GM21423 (cell line): ENCODE data around the gene FOXN3.

Experiments used
- ATAC-seq: cut with Tn5 transposase; IDR thresholded peaks from one replicate; pipeline ENCODE4 v1.9.1; 2021; ENCODE audit warnings: mild to moderate bottlenecking, moderate library complexity; ENCODE audit not compliant: unreplicated experiment

The FOXN3 gene

DNA sequence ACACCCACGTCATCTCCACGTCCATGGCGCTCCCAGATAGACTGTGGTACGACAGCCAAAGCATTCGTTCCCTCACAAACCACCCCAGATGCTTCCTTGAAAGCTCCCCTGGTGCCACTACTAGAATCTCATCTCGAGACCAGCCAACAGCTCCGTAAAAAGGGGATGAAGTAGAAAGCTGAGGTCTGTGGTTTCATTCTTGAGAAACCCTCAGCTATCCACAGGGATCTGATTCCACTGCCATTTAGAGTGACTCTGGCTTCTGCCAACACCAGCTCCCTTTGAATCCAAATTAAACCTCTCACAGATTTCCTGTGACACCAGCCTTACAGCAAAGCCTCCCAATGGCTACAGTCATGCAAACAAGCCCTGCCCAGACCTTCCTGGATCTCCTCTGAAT lies 18.5 kb upstream of the FOXN3 start:
- ATAC-seq, result no peak

DNA sequence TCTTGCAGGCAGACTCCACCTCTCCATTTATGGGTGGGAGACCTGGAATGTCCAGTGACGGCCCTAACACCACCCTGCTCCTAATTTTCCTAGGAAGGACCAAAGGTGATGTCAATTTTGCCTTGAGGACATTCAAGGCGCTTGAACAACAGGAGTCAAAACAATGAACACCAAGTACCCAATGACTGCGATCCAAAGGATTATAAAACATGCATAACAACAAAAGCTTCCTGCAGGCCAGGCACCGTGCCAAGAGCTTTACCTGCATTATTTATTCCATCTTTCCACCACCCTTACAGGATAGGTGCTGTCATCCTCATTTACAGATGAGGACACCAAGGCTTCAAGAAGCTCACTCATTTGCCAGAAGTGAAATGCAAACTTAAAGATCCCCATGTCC lies 15.2 kb upstream of the FOXN3 start:
- ATAC-seq, result no peak

DNA sequence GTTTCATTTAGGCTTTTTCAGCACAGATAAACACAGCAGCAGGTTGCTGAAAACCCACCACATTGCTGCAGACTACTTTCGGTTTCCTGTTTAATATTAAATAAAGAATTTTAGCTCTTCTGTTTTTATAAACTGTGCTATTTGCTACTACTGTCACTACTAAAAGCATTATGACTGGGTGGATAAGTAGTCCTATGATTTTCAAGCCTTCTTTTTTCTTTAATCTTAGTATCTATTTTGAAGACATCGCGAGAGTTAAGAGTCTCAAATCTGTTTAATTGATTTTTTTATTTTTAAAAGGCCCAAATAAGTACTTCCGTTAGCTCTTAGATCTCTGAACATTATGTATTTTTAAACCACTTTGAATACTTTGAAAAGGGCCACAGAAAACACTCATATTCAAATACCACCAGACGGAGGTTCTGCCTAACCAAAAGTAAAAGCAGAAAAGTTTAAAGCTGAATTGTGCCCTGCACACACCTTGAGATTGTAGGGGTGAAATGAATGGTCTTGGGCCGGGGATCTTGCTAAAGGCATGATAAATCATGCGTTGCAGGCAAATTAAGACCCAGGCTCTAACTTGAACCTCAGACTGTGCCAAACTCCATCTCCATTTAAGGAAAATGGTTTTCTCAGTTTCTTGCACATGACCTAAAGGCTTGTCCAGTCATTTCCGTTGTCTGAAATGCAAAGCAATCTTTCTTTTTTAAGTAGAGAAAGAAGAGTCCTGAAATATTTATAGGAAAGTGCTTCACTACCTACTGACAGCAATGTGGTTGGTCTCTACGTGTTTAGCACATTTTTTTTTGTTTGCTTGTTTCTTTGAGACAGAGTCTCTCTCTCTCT lies 13.6 kb upstream of the FOXN3 start:
- ATAC-seq, result peak; percentile 77

DNA sequence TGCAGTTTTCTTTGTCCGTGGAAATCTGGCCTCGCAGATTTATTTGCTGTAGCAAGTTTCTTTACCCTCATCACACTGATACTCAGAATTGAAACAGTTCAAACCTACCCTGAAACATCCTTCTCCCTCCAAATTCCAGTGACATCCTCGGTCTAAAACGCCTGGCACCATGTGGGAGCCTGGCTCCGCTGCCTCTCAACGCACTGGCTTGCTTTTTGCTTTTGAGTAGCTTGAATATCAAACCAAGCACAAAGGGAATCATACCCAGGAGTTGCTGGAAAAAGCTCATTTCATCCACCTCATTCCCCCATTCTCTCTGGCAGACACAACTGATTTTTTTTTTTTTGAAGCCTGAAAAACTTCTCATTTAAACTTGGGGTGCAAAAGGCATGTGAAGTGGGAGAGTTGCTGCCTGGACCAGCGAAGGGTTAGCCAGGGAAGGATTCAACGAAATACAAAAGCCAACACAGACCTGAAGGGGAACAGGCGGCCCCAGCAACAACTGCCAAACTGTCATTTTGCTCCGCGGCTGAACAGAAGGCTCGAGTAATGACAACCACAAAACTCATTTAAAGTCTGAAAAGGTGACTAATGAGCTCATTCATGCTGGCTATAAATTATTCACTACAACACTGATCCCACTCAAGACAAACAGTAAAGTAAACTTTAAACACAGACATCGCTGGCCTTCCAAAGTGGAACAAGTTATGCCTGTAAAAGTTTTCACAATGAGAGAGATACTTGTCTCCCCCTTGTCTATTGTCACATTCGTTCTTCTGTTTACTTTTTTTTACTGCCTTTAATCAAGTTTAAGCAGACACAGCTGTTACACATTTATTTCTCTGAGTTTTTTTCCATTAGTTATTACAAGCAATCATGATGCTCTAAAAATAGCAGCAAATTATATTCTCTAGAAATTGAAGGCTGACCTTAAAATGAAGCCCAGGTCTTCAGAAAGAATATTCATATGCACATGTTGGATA lies 12.5 kb upstream of the FOXN3 start:
- ATAC-seq, result no peak

DNA sequence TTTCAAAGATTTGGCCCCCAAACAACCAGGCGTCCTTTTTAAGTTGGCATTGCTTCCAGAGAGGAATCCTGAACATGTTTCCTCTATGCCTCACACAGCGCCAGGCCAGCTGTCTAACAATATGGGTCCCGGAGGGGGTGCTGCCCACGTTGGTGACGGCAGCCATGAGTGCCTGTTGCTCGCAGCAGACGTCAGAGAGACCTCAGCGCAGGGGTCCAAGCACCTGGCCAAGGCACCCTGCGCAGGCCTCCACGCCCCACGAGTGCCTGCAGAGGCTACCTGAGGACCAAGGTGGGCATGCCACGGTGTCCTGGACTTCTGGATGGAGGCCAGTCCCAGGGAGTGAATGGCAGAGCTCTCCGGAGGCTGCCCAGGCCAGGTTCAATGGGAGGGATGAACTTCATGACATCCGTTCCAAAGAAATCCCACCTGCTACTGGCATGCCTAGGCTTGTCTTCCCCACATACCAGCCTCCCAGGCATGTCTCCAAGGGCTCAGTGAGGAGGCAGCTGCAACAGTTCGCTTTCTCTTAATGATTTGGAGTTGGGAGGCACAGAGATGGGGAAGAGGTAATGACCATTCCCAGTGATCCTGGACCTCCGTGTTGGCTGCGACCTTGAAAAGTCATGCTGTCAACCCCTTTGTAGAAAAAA lies 11.6 kb upstream of the FOXN3 start:
- ATAC-seq, result no peak

DNA sequence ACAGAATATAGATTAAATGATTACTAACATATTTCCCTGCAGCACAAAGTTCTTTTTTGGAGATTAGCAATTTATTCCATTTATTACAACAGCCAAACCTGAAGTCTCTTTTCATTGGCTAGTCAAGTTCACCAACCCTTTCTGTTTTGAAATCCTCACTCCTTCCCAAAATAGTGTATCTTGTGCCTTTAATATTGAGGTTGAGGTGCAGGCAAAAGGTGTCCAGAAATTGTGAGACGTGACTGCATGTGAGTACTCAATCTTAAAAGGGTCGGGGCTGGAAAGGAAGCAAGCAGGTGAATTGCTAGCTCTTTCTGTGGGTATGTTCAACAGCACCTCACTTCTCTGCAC lies 11.1 kb upstream of the FOXN3 start:
- no peak for ATAC-seq

DNA sequence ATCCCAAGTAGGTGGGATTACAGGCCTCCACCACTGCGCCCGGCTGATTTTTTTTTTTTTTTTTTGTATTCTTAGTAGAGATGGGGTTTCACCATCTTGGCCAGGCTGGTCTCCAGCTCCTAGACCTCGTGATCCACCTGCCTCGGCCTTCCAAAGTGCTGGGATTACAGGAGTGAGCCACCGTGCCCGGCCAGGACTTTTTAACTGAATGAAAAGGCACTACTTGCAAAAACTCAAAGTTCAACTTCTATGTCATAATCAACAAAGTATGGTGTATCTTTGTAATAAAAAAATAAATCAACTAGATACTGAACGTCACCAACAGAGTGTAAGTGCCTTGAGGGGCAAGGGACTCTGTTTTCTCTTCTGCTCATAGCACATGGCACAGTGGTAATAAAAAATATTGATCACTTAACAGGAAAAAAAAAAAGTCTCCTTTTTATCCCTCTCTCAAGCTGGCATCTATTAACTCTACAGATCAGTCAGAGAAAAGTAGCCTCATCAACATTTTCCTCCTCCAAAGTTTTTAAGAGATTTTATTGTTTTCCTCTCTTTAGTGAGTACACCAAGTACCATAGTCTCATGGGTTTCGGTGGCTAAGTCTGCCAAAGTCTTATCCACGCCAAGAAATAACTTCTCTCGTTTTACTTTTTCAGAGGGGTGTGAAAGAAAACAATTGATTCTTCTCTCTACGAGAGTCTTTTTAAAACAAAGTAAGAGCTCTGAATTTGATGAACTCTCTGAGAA lies 10.6 kb upstream of the FOXN3 start:
- ATAC-seq, result no peak

DNA sequence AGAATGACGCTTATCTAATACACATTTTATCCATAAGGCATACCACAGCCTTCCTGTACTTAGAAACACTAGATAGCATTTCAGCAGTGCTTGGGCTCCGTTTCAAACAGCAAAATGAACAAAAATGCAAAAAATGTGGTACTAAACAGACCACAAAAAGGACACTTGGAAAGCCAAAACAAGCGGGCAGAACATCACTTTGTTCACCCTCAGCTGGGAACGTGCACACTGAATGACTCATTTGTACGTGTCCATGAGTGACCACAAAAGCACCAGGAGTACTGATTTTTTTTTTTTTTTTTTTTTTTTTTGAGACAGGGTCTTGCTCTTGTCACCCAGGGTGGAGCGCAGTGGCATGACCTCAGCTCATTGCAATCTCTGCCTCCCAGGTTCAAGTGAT lies 8.9 kb upstream of the FOXN3 start:
- ATAC-seq, result peak; percentile 30

DNA sequence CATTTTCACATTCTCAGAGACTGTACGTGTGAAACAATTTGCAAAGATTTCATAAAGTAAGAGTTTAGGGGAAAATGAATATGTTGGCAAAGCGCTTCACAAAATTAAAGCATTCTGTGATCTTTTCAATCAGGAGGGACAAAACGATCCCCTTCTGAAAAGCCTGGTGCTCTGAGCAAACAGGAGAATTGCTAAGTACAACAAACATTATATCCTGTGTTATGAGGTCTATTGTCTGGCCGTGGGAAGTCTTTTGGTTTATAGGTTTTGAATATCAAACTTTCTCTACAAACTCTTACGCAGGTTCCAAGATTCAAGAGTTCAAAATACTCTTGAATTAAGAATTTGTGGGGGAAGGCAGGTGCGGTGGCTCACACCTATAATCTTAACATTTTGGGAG lies 7.2 kb upstream of the FOXN3 start:
- ATAC-seq, result no peak

DNA sequence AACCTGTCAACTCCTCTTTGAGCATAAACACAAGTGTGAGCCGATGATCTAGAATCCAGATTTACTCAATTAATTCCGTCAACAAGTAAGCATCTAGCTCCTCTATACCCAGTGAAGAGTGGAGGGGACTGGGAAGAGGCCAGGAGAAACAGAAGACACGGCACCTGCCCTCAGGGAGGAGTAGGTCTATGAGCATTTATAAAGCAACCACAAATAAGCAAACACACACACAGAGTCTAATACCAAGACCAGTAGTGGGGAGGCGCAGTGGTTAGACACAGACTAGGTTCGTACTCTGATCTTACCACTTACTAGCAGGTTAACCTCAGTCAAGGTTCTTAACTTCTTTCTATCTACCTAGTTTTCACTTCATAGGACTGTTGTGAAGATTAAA lies 5.9 kb upstream of the FOXN3 start:
- ATAC-seq, result no peak

DNA sequence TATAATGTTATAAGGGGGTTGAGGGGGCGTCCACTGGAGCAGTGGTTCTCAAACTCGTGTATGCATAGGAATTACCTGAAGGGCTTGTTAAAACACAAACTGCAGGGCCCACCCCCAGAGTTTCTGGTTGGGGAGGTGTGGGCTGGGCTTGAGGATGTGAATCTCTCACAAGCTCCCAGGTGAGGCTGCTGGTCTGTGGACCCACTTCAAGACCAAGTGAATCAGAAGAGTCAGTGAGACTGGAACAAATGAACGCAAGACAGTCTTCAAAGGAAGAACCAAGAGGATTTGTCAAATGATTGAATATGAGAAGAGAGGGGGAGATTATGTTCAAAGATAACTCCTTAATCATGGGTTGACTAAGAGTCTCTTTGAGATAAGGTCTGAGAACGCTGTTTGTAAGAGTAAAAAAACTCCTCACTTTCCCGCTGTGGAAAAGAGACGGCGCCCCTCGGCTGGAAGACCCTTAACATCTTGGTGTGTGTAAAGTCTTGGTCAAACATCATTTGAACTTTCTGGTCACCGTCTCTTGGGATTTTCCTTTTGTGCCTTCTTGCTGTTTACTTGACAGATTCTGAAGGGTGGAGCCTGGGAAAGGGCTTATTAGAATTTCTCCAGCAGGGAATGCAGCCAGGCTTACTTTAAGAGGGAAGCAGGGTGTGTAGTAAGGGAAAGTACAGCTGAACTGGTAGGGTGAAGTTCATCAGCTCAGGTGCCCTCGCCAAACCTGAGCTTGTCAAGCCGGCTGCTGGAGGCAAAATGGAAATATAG lies 5.3 kb upstream of the FOXN3 start:
- ATAC-seq, result no peak

DNA sequence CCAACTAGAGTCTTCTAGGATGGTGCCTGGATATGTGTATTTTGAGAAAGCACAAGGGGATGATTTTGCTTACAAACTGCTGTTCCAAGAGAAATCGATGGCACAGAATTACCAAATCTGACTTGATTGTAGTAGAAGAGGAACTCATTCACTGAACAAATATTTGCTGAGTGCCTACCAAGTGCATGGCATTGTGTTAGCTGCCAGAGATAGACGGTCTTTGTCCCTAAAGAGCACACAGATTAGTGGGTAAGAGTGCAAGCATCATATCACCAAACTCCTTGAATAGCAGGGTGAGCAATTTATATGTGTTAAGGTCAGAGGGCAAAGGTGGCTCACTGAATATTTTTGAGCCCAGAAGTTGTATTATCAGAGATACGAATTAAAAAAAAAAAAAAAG lies 3.5 kb upstream of the FOXN3 start:
- ATAC-seq, result no peak

DNA sequence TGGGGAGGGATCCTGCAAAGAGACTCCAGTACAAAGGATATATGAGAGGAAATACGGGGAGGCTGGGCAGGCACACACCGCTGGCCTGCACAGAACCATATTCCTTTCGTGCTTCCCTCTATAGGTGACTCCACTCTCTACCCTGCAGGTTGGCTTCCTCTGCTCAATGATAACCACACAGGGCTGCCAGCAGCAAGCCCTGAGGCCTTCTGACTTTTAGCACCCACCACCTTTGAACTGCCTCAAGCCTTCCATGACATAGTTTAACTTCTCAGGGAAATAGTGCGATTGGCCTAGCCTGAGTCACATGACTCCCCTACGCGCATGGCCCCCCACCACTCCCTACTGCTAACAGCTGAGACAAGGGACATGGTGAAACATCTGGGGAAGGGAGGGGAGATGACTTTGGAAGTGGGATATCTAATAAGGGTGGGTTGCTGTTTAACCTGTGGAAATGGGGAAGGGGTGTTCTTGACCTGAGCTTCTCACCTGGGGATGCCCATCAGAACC lies 3.0 kb upstream of the FOXN3 start:
- no peak for ATAC-seq

DNA sequence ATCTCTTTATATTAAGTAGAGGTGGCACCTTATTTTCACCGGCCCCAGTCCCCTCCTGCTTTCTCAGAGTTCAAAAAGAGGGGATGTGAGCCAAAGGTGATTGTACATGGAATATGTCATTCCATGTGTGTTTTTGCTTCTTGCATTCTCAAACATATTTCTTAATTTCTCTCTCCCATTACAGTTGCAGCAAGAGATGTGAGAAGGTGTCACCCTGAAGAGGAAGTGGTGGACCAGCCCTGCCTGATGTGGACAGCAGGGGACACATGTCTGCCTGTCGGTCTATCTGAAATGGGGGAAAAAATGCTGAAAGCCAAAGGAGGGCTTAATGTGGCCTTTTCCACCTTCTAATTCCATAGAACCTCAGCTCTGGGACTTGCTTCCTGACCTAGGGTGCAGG lies 1.9 kb upstream of the FOXN3 start:
- no peak for ATAC-seq

DNA sequence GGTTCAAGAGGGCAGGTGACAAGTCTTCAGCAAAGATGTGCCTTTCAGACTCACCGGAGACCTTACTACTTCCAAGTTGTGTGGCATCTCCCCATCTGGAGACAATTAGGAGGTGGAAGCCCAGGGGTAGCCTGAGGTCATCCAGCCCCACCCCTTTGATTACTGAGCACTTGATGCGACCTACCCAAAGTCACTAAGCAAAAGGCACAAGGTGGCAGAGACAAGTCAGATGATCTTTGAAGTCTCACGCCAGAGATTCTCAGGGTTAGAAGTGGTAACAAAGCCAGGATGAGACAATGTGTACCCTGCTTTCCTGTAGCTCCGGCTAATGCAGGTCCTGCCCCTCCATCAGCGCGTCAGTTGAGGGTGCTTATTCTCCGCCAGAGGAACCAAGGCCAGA lies 1.4 kb upstream of the FOXN3 start:
- no peak for ATAC-seq

DNA sequence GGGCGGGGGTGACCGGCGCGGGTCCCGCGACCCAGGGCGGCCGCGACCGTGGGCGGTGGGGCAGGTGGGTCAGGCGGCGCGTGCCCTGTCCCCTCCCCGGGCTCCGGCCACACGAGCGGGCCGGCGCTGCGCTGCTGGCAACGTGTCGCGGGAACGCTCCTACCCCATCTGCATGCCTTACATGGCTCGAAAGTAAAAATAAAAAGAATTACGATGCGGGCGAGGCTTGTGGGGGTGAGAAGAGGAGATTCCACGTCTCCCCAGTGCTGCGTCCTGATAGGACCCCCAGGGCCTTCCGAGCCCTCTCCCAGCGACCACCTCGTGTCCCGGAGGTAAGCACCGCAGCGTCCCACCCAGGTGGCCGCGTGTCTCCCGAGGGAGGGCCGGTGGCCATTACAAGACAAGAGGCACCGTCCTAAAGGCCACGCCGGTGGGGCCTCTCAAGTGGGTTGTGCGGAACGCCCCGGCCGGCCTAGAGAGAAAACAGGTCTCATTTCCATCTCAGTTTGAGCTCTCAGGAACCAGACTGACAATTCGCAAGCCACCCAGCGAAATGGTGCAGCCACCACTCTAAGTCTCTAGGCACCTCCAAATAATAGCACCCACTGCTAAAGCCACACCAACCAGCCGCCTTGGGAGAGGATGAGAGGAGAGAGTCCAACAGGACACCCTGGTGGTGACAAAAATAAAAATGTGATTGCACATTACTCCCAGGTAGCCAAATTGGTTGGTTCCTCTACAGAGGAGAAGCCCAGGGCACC lies 612 bp upstream of the FOXN3 start:
- peak; percentile 50 for ATAC-seq

DNA sequence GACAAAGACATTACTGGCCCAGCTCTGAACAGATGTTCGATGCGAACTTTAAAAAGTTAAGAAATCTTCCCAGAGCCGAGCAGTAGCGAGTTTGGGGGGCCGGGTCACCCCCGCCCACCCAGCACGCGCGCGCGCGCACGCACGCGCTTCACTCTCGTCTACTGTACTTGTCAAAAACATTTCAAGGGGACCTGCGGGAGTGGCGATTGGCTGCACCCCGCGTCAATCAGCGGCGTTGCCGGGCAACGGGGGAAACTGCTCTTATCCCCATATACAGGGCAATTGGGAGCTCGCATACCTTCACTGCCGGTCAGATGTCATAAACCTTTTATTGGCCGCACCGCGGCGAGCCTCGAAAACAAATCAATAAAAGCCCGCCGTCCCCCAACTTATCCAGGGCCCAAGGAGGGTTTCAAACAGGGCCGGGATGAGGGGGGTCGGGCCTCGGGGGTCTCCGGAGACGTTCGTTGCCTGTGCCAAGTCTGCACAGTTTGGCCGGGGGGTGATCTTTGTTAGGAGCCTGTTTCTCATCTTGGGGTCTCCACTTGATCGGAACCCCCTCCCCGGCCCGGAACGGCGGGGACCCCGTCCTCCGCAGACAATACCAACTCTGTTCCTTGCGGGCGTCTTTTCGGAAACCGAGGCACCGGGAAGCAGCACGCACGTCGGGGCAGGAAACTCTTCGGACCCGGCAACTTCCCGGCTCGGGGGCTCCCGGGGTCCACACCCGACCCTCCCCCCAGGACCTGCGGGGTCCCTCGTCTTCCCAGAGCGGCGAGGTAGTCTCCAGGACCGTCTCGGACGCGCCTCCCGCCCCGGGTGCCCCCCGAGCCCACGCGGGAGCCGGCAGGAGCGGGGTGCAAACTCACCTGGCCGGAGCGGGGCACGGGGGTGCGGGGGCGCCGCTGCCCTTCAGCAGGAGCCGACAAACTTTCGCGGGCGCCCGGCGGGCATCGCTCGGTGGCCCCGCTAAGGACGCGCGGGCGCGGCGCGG lies 734 bp downstream of the FOXN3 start:
- ATAC-seq, result peak; percentile 81

DNA sequence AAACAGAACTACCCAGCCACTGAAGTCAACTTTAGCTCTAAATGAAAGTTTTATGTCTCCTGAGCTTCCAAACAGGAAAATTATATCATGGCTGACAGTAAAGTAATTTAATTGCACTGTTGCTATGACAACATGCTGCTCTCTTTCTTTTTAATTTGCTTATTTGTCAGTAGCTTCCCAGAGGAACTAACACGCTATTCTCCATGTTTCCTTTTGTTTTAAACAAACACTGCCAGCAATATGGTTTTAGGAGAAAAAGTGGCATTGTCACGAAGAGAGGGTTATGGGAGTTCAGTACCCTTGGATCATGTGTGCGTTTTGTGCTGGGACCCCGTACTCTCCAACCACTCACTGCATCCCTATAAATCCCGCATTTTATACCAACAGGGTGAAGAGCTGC lies 1.9 kb downstream of the FOXN3 start:
- no peak for ATAC-seq
